ENCODE measurements around the gene C22orf15. TPM values are rescaled to one million over a fixed set of nuclear protein-coding genes. Genes with fewer than 3 reads are reported as not detected.

Gene C22orf15
- polyA plus RNA-seq, 2 of the 4 experiments (the other 2 are of a cell fraction), result not detected

GRCh38 chr22:23744485-23744884 lies 18.3 kb upstream of the C22orf15 start:
- ATAC-seq (no peak), DNase-seq (ENCODE audit: low read depth in 1 of 2, low spot score in 1 of 2) (no peak), FAIRE-seq (no peak)
- H3K9me3 ChIP-seq, result no peaks in the 10 kb centered on the region
- 80% methylated on average over 5 of the region's 14 CpGs for WGBS (ENCODE audit: missing lambda C conversion rate)
- no peaks in the 10 kb centered on the region for H3K4me1 ChIP-seq
- H3K27ac ChIP-seq, result no peak overlapping the region
- H3K4me3 ChIP-seq, result no peak overlapping the region
- TF ChIP-seq SREBF2 (IDR thresholded peaks at IDR 0.05) (no peak), KDM5A (IDR thresholded peaks at IDR 0.05) (no peak), CHD2 (IDR thresholded peaks at IDR 0.05; ENCODE audit: low read length, partially characterized antibody) (no peak), FOXS1 (CRISPR knock-in tag; IDR thresholded peaks at IDR 0.05) (no peak), EHF (CRISPR knock-in tag; IDR thresholded peaks at IDR 0.05) (no peak), ZNF302 (CRISPR knock-in tag; IDR thresholded peaks at IDR 0.05) (no peak), MYC (IDR thresholded peaks at IDR 0.05; ENCODE audit: borderline replicate concordance, low read length) (no peak), POLR2A (IDR thresholded peaks at IDR 0.05; ENCODE audit: low read length) (no peak), HOXB5 (CRISPR knock-in tag; IDR thresholded peaks at IDR 0.05) (no peak), RCOR1 (IDR thresholded peaks at IDR 0.05; ENCODE audit: low read depth, low read length) (no peak), RNF2 (IDR thresholded peaks at IDR 0.05; ENCODE audit: borderline replicate concordance, low read depth) (no peak), RARB (CRISPR knock-in tag; IDR thresholded peaks at IDR 0.05) (no peak), E2F6 (IDR thresholded peaks at IDR 0.05; ENCODE audit: borderline replicate concordance, low read depth) (no peak), MAX (IDR thresholded peaks at IDR 0.05) (no peak)
- TF ChIP-seq, protein P1, sequence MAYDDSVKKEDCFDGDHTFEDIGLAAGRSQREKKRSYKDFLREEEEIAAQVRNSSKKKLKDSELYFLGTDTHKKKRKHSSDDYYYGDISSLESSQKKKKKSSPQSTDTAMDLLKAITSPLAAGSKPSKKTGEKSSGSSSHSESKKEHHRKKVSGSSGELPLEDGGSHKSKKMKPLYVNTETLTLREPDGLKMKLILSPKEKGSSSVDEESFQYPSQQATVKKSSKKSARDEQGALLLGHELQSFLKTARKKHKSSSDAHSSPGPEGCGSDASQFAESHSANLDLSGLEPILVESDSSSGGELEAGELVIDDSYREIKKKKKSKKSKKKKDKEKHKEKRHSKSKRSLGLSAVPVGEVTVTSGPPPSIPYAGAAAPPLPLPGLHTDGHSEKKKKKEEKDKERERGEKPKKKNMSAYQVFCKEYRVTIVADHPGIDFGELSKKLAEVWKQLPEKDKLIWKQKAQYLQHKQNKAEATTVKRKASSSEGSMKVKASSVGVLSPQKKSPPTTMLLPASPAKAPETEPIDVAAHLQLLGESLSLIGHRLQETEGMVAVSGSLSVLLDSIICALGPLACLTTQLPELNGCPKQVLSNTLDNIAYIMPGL (CRISPR knock-in tag; IDR thresholded peaks at IDR 0.05; ENCODE audit: borderline replicate concordance), result no peak
- no peak overlapping the region for H3K4me2 ChIP-seq
- ChIA-PET CTCF (interaction anchor here (0.8 to 1.7 kb wide), 3 partner anchors 12 to 105 kb away, joined by 3 read pairs; partner anchors contain the start of gene CHCHD10), POLR2A (interaction anchor here (0.5 kb wide), 1 partner anchor 56 kb away, joined by 6 read pairs; no protein-coding TSS in a partner anchor)

GRCh38 chr22:23745791-23746190 lies 17.0 kb upstream of the C22orf15 start:
- H3K9me3 ChIP-seq, result no peaks in the 10 kb centered on the region
- no peak overlapping the region for H3K27ac ChIP-seq
- no peak overlapping the region for H3K4me2 ChIP-seq
- H3K4me3 ChIP-seq, result no peak overlapping the region
- FAIRE-seq, result no peak
- DNase-seq (ENCODE audit: low read depth in 1 of 2, low spot score in 1 of 2), result no peak
- H3K4me1 ChIP-seq, result peaks cover 4% of the 10 kb centered on the region; the same call in 1 of the 3 replicates
- no peak for TF ChIP-seq HDAC2 (IDR thresholded peaks at IDR 0.05)
- no peak for TF ChIP-seq ESRRA (IDR thresholded peaks at IDR 0.05; ENCODE audit: borderline replicate concordance, low read length)
- TF ChIP-seq JUN (IDR thresholded peaks at IDR 0.05), result no peak
- no peak for TF ChIP-seq FOXS1 (CRISPR knock-in tag; IDR thresholded peaks at IDR 0.05)
- TF ChIP-seq EHMT2 (IDR thresholded peaks at IDR 0.05; ENCODE audit: low read depth), result no peak
- no peak for TF ChIP-seq CHD2 (IDR thresholded peaks at IDR 0.05; ENCODE audit: low read length, partially characterized antibody)
- no peak for TF ChIP-seq MYC (IDR thresholded peaks at IDR 0.05; ENCODE audit: borderline replicate concordance, low read length)
- TF ChIP-seq POLR2A (IDR thresholded peaks at IDR 0.05; ENCODE audit: low read length), result no peak
- TF ChIP-seq KDM5A (IDR thresholded peaks at IDR 0.05), result no peak
- TF ChIP-seq NFE2L2 (conservative IDR thresholded peaks at IDR 0.05; ENCODE audit: low read length), result no peak
- TF ChIP-seq ZNF302 (CRISPR knock-in tag; IDR thresholded peaks at IDR 0.05), result no peak
- ChIA-PET CTCF (interaction anchor here (0.7 to 1.3 kb wide), 3 partner anchors 13 to 103 kb away, joined by 3 read pairs; no protein-coding TSS in a partner anchor), POLR2A (no interaction called here)
- no peak for ATAC-seq
- 94% methylated on average over 6 of the region's 6 CpGs for WGBS (ENCODE audit: missing lambda C conversion rate)

DNA sequence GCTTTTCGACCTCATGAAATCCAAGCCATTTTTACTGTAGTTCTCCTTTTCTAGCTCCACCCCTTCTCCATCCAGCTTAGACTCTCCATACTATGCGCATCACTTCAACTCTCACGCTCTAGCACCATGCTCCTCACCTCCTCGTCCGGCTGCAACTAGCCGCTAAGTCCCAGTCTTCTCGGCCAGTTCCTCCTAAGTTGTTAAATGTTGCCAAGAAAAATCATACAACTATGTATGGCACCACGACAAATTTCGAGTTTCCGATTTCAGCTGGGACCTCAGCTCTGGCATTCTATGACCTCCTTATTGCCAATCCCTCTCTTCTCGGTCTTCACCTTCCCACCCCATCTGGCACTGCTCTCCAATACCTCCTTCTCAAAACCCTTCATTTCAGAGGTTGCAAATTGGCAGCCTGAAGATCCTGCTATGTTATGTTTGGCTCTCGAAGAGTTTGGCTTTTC lies 12.9 kb upstream of the C22orf15 start:
- ATAC-seq (no peak), DNase-seq (ENCODE audit: low read depth in 1 of 2, low spot score in 1 of 2) (no peak), FAIRE-seq (no peak)
- TF ChIP-seq E2F6 (IDR thresholded peaks at IDR 0.05; ENCODE audit: borderline replicate concordance, low read depth) (no peak), TP53 (CRISPR knock-in tag; IDR thresholded peaks at IDR 0.05) (no peak), HES2 (IDR thresholded peaks at IDR 0.05) (no peak), CHD4 (IDR thresholded peaks at IDR 0.05; ENCODE audit: borderline replicate concordance) (no peak), RFX5 (IDR thresholded peaks at IDR 0.05) (no peak), TFCP2L1 (CRISPR knock-in tag; IDR thresholded peaks at IDR 0.05) (no peak), GATA3 (IDR thresholded peaks at IDR 0.05; ENCODE audit: borderline replicate concordance) (no peak), SMC3 (IDR thresholded peaks at IDR 0.05) (no peak)
- ChIA-PET CTCF (interaction anchor here (1.6 to 2.0 kb wide), 2 partner anchors 18 to 100 kb away, joined by 7 read pairs; partner anchors contain the start of gene CHCHD10), POLR2A (no interaction called here)
- WGBS (ENCODE audit: missing lambda C conversion rate), result 94% methylated on average over 12 of the region's 12 CpGs
- H3K9me3 ChIP-seq, result no peaks in the 10 kb centered on the region
- H3K4me2 ChIP-seq, result peak overlapping the region; percentile 94
- H3K4me1 ChIP-seq, result peaks cover 4% of the 10 kb centered on the region; the same call in 2 of the 3 replicates
- H3K27ac ChIP-seq, result peak overlapping the region in 1 of 2 experiments; percentile 99; a peak in 2 of 6 replicates
- H3K4me3 ChIP-seq, result peak overlapping the region; percentile 97; the same call in 2 of the 3 replicates

Data from A549 (cell line).